ENCODE results near the gene NPS.
A peak's percentile ranks its signal among the peaks of the same experiment; 100 is the strongest.

The NPS gene

DNA sequence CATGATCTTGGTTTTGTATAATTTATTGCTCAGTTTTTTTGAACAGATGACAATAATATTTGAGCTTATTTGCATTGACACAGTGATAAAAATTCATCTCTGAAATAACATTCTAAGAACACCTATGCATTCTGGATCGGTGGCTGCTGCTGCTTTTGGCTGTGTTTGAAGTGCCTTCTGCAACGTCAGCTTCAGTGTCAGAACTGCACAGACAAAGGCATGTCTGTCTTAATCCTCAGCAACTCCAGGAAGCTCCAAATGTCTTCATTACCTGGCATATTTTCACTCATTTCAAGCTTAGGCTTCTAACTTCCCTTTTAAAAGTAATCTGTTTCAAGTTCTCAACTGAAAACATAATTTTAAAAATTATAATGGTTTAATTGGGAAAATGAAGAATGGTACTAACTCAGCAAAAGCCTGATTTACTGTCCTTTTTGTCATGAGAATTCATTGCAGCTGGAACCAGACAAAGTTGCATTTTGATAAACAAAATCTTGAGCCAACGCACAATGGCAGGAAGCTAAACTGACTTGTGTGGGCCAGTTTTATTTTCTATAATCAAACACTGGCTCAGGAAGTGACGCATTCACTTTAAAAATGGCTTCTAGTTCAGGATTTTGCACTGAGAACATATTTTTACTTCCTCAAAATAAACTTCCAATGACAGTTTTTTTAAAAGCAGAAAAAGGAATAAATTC lies 38.7 kb downstream of the NPS start:
- no peak overlapping the region for H3K4me3 ChIP-seq (ENCODE audit: low read depth, low read length)
- TF ChIP-seq, protein P1, sequence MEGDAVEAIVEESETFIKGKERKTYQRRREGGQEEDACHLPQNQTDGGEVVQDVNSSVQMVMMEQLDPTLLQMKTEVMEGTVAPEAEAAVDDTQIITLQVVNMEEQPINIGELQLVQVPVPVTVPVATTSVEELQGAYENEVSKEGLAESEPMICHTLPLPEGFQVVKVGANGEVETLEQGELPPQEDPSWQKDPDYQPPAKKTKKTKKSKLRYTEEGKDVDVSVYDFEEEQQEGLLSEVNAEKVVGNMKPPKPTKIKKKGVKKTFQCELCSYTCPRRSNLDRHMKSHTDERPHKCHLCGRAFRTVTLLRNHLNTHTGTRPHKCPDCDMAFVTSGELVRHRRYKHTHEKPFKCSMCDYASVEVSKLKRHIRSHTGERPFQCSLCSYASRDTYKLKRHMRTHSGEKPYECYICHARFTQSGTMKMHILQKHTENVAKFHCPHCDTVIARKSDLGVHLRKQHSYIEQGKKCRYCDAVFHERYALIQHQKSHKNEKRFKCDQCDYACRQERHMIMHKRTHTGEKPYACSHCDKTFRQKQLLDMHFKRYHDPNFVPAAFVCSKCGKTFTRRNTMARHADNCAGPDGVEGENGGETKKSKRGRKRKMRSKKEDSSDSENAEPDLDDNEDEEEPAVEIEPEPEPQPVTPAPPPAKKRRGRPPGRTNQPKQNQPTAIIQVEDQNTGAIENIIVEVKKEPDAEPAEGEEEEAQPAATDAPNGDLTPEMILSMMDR (IDR thresholded peaks at IDR 0.05; ENCODE audit: low read depth, low read length), result no peak
- DNase-seq (ENCODE audit: low read depth), result no peak

DNA sequence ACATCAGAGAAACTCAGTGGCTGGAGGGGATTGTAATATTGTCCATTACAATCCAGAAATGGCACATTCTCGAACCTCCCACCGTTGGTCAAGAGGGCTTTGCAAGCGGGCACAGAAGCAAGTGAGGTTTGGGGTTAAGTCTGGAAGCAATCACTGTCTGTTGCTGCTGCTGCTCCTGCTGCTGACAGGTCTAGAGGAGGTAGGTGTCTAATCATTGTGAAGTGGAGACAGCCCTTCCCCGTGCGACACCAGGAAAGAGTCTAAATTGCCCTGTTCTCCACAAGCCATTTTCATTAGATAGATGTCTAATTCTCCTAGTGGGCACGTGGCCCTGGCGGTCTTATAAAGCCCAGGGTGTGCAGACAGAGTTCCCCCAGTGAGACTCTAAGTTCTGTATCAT lies 43.5 kb downstream of the NPS start:
- no peak for DNase-seq (ENCODE audit: low read depth)
- TF ChIP-seq, protein P1 (IDR thresholded peaks at IDR 0.05; ENCODE audit: low read depth, low read length), result no peak
- H3K4me3 ChIP-seq (ENCODE audit: low read depth, low read length), result no peak overlapping the region

DNA sequence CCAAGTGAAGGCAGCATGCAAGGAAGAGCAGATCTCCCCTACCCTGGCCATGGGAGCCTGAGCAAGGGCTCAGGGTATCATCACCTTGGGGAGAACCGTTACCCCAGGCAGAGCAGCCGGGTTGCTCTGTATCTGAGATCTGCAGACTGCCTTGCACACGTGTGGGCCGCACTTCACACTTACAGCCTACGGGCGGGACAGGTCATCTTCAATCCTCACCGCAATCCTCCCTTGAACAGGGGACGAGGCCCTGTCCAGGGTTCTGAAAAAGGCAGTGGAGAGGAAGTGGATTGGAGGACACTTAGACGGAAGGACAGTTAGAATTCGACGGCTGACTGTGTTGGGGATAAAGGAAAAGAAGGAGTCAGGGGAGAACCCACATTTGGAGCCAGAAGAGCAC lies 51.4 kb downstream of the NPS start:
- DNase-seq (ENCODE audit: low read depth), result peak; percentile 44
- H3K4me3 ChIP-seq (ENCODE audit: low read depth, low read length), result no peak overlapping the region
- no peak for TF ChIP-seq POLR2A (IDR thresholded peaks at IDR 0.05; ENCODE audit: extremely low read depth, insufficient read length)
- TF ChIP-seq MYC (IDR thresholded peaks at IDR 0.05; ENCODE audit: low read depth, low read length), result no peak
- TF ChIP-seq, protein P2, sequence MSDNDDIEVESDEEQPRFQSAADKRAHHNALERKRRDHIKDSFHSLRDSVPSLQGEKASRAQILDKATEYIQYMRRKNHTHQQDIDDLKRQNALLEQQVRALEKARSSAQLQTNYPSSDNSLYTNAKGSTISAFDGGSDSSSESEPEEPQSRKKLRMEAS (IDR thresholded peaks at IDR 0.05; ENCODE audit: low read depth, low read length), result no peak; the same call in 1 of the 2 replicates
- TF ChIP-seq, protein P1 (IDR thresholded peaks at IDR 0.05; ENCODE audit: low read depth, low read length), result no peak
